GM23338 (cell line): Measurements from ENCODE around the gene NBEAL2. TPM values are rescaled to one million over a fixed set of nuclear protein-coding genes. Genes with fewer than 3 reads are reported as not detected.

ENCODE experiments used
- ATAC-seq: fragments of 200-7000 bp; cut with Tn5 transposase; 3 replicates; pipeline ENCODE4 v1.9.1; 2020
- DNase-seq: peaks from one replicate; pipeline ENCODE4 v3.0.0-alpha.2; 2015; ENCODE audit warnings: low spot score
- H2AFZ ChIP-seq: fragments of 200-600 bp; sonication (generic); 2 replicates; pipeline ENCODE4 v1.8.0; 2016; ENCODE audit warnings: antibody characterized with exemption, mild to moderate bottlenecking, moderate library complexity
- H3F3A ChIP-seq: fragments of 200-600 bp; sonication (generic); replicated peaks from 2 replicates; pipeline ENCODE4 v1.8.0; 2017; ENCODE audit warnings: antibody characterized with exemption, mixed run types, low read depth
- H3K27ac ChIP-seq: fragments of 200-600 bp; sonication (generic); 2 replicates; pipeline ENCODE4 v1.6.1; 2016; ENCODE audit warnings: low read depth
- H3K27me3 ChIP-seq: fragments of 200-600 bp; sonication (generic); 2 replicates; pipeline ENCODE4 v1.8.0; 2016; ENCODE audit warnings: mild to moderate bottlenecking, mixed run types, moderate library complexity; ENCODE audit not compliant: insufficient read depth
- H3K36me3 ChIP-seq: fragments of 200-600 bp; sonication (generic); 2 replicates; pipeline ENCODE4 v1.8.0; 2016; ENCODE audit warnings: mild to moderate bottlenecking; ENCODE audit not compliant: insufficient read depth
- H3K4me1 ChIP-seq: fragments of 200-600 bp; sonication (generic); 2 replicates; pipeline ENCODE4 v1.8.0; 2016; ENCODE audit warnings: mild to moderate bottlenecking, moderate library complexity; ENCODE audit not compliant: insufficient read depth
- H3K4me2 ChIP-seq: fragments of 200-600 bp; sonication (generic); 2 replicates; pipeline ENCODE4 v1.7.1; 2017; ENCODE audit warnings: mixed run types
- H3K4me3 ChIP-seq: fragments of 200-600 bp; sonication (generic); 2 replicates; pipeline ENCODE4 v1.6.1; 2016; ENCODE audit warnings: mixed run types
- H3K79me2 ChIP-seq: fragments of 200-600 bp; sonication (generic); replicated peaks from 2 replicates; pipeline ENCODE4 v1.8.0; 2017; ENCODE audit warnings: mild to moderate bottlenecking; ENCODE audit not compliant: insufficient read depth
- H3K9me2 ChIP-seq: fragments of 200-600 bp; sonication (generic); 2 replicates; pipeline ENCODE4 v1.8.0; 2017; ENCODE audit not compliant: insufficient read depth
- H4K20me1 ChIP-seq: fragments of 200-600 bp; sonication (generic); replicated peaks from 2 replicates; pipeline ENCODE4 v1.8.0; 2017; ENCODE audit warnings: mild to moderate bottlenecking; ENCODE audit not compliant: insufficient read depth
- H3K27ac Mint-ChIP-seq: 2 replicates; pipeline ENCODE4 v1.8.0; 2020; ENCODE audit warnings: inconsistent platforms, mild to moderate bottlenecking, moderate library complexity, mixed read lengths
- H3K27me3 Mint-ChIP-seq: 3 replicates; pipeline ENCODE4 v1.8.0; 2022; ENCODE audit warnings: low read depth, mild to moderate bottlenecking, moderate library complexity, mixed read lengths, inconsistent platforms; ENCODE audit not compliant: insufficient read depth, poor library complexity
- H3K36me3 Mint-ChIP-seq: 3 replicates; pipeline ENCODE4 v1.8.0; 2021; ENCODE audit warnings: low read depth, mild to moderate bottlenecking, inconsistent platforms, moderate library complexity, mixed read lengths
- H3K4me1 Mint-ChIP-seq: 3 replicates; pipeline ENCODE4 v1.8.0; 2020; ENCODE audit warnings: mild to moderate bottlenecking, inconsistent platforms, mixed read lengths
- H3K4me3 Mint-ChIP-seq: 3 replicates; pipeline ENCODE4 v1.8.0; 2021; ENCODE audit warnings: moderate library complexity, mild to moderate bottlenecking, inconsistent platforms, mixed read lengths
- H3K9me3 Mint-ChIP-seq: 3 replicates; pipeline ENCODE4 v1.8.0; 2020; ENCODE audit warnings: moderate library complexity, mild to moderate bottlenecking, inconsistent platforms, mixed read lengths
- CREB1 ChIP-seq: fragments of 250-450 bp; sonication (Bioruptor Pico); IDR thresholded peaks from 2 replicates; pipeline ENCODE4 v1.5.0; 2020; ENCODE audit warnings: low read depth, mild to moderate bottlenecking, moderate library complexity
- ETS1 ChIP-seq: IDR thresholded peaks from 2 replicates; pipeline ENCODE4 v1.6.1; 2016; ENCODE audit warnings: antibody characterized with exemption
- EZH2 ChIP-seq: fragments of 200-600 bp; sonication (generic); IDR thresholded peaks from one replicate; pipeline ENCODE4 v1.8.0; 2017; ENCODE audit warnings: antibody characterized with exemption, mild to moderate bottlenecking, low read depth; ENCODE audit not compliant: unreplicated experiment
- EZH2phosphoT487 ChIP-seq: fragments of 200-600 bp; sonication (generic); IDR thresholded peaks from one replicate; pipeline ENCODE4 v1.8.1; 2018; ENCODE audit warnings: antibody characterized with exemption; ENCODE audit not compliant: unreplicated experiment
- NANOG ChIP-seq: IDR thresholded peaks from 2 replicates; pipeline ENCODE4 v1.6.1; 2016; ENCODE audit warnings: antibody characterized with exemption, borderline replicate concordance
- POLR2AphosphoS5 ChIP-seq: IDR thresholded peaks from 2 replicates; pipeline ENCODE4 v1.6.1; 2016; ENCODE audit warnings: antibody characterized with exemption, low read depth
- REST ChIP-seq: IDR thresholded peaks from one replicate; pipeline ENCODE4 v1.6.1; 2018; ENCODE audit warnings: antibody characterized with exemption; ENCODE audit not compliant: unreplicated experiment
- ZNF114 ChIP-seq: fragments of 250-450 bp; sonication (Bioruptor Pico); IDR thresholded peaks from 2 replicates; pipeline ENCODE4 v1.5.0; 2020; ENCODE audit warnings: mild to moderate bottlenecking, moderate library complexity
- ZNF331 ChIP-seq: fragments of 250-450 bp; sonication (Bioruptor Pico); IDR thresholded peaks from 2 replicates; pipeline ENCODE4 v1.5.0; 2020; ENCODE audit warnings: low read depth, mild to moderate bottlenecking, moderate library complexity
- polyA plus RNA-seq: library from polyadenylated mRNA; unstranded; fragments of >200 nt; fragmentation: Nextera tagmentation; extraction: Ambion mirVana; gene quantifications from 2 replicates; pipeline ENCODE4 v1.2.1, GENCODE V29; 2016
- total RNA-seq: library from RNA; depleted of rRNA; stranded (reverse); fragments of >200 nt; shearing (Covaris generic); gene quantifications from 2 replicates; pipeline ENCODE4 v1.2.3, GENCODE V29; 2014
- TF ChIP-seq, protein P1 (sequence below), 2 experiments: fragments of 200-600 bp in 1 of 2; sonication (generic) in 1 of 2; conservative IDR thresholded peaks; 2 replicates each; pipeline versions ENCODE4 v1.5.1 to v1.6.1; 2016 to 2017; ENCODE audit warnings: antibody characterized with exemption in 2 of 2, low read depth in 2 of 2, mild to moderate bottlenecking in 2 of 2, moderate library complexity in 1 of 2

Gene NBEAL2
- total and polyA plus RNA-seq, 2 experiments from 2014 or later, result 13.5 to 79.9 TPM

- no peak overlapping the region for H3K4me3 ChIP-seq
- H3K36me3 ChIP-seq, result no peaks in the 10 kb centered on the region
- no peak overlapping the region for H2AFZ ChIP-seq
- H3K4me2 ChIP-seq, result no peak overlapping the region
- peaks cover 98% of the 10 kb centered on the region for H3K79me2 ChIP-seq
- no peaks in the 10 kb centered on the region for H3K9me2 ChIP-seq
- Mint-ChIP-seq H3K27ac (no peak overlapping the region), H3K9me3 (no peaks in the 10 kb centered on the region; the same call in 2 of the 3 replicates), H3K4me3 (no peak overlapping the region), H3K27me3 (peaks cover 6% of the 10 kb centered on the region), H3K4me1 (peaks cover 46% of the 10 kb centered on the region), H3K36me3 (peaks cover 5% of the 10 kb centered on the region; the same call in 2 of the 3 replicates)
- DNase-seq (no peak), ATAC-seq (no peak; the same call in 2 of the 3 replicates)
- H3K27ac ChIP-seq, result no peak overlapping the region
- H3F3A ChIP-seq, result no peaks in the 10 kb centered on the region
- H3K27me3 ChIP-seq, result no peaks in the 10 kb centered on the region
- H4K20me1 ChIP-seq, result peaks cover 93% of the 10 kb centered on the region
- TF ChIP-seq NANOG, result no peak
- no peak for TF ChIP-seq REST
- TF ChIP-seq EZH2phosphoT487, result no peak
- no peak for TF ChIP-seq CREB1
- no peak for TF ChIP-seq ZNF331 (CRISPR knock-in tag)
- no peak for TF ChIP-seq EZH2
- no peak for TF ChIP-seq ETS1
- no peak for TF ChIP-seq ZNF114 (CRISPR knock-in tag)
- no peak for TF ChIP-seq POLR2AphosphoS5
- TF ChIP-seq, protein P1, sequence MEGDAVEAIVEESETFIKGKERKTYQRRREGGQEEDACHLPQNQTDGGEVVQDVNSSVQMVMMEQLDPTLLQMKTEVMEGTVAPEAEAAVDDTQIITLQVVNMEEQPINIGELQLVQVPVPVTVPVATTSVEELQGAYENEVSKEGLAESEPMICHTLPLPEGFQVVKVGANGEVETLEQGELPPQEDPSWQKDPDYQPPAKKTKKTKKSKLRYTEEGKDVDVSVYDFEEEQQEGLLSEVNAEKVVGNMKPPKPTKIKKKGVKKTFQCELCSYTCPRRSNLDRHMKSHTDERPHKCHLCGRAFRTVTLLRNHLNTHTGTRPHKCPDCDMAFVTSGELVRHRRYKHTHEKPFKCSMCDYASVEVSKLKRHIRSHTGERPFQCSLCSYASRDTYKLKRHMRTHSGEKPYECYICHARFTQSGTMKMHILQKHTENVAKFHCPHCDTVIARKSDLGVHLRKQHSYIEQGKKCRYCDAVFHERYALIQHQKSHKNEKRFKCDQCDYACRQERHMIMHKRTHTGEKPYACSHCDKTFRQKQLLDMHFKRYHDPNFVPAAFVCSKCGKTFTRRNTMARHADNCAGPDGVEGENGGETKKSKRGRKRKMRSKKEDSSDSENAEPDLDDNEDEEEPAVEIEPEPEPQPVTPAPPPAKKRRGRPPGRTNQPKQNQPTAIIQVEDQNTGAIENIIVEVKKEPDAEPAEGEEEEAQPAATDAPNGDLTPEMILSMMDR (conservative IDR thresholded peaks at IDR 0.05; ENCODE audit: low read depth in 2 of 2), result no peak
- peaks cover 4% of the 10 kb centered on the region; the same call in 1 of the 2 replicates for H3K4me1 ChIP-seq
Measured at GRCh38 chr3:46952813-46953212, 26.7 kb upstream of the NBEAL2 start.
